ENCODE results near the gene PTPRO.

The PTPRO gene

DNA sequence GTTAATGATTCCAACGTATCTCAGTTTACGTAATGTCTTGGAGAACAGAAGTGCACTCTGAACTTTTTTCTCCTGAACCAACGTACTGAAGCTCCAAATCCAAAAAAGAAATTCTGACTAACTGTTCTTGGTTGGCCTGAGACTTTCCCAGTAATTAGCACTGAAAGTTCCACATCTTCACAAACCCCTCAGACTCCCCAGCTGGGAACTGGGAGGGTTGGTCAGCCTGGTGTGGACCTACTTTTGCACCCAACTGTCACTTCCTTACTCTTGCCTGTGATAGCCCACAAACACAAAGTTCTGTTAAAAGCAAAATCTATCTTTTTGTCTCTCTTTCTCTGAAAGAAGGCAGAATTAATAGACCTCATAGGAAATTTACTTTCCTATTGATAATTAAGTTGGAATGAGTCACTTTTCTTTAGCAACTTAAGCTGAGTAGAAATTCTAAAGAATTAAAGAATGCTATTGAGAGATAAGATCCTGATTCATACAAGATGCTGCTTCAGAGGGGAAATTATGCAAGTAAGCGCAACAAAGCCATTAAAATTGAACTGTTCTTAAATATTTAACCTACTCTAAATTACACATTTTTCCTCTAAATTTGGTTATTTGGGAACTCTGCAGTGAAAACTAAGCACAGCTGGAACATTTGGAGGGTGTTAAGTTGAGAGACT lies 311.8 kb downstream of the PTPRO start:
- DNase-seq (ENCODE audit: low read depth in 2 of 2, low spot score in 1 of 2) = no peak

DNA sequence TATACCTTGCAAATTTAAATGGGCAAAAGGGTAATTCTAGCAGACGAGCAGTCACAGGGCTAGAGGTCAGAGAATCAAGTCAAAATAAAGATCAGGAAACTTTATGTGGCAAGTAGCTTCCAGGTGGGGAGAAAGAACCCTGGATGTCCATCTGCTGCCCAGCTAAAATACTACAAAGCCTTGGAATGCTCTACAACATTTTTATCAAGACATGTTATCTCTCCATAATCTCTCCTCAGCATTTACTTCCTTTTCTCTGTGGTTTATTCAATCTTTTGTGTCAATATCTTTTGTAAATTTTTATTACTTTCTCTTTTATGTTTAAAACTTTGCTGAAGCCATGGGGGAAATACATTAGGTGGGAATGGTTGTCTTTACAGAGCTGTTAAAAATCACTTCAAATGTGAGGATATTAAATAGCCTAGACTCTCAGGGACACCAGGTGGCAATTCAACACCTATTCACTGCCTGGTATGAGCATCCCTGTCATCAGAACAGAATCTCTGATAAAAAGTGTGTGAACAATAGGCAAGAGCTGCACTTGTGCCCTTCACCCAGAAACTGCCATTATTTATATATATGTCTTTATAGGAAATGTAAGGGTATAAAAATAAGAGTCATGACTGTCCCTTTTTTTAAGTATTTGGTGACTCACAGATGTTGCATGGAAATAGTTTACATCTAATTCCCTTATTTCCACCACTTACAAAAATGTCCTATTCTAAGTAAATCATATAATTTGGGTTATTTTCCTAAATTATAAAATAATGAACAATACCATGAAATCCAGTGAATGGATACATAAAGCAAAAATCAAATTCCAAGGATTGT lies 314.0 kb downstream of the PTPRO start:
- no peak for DNase-seq (ENCODE audit: low read depth in 2 of 2, low spot score in 1 of 2)

DNA sequence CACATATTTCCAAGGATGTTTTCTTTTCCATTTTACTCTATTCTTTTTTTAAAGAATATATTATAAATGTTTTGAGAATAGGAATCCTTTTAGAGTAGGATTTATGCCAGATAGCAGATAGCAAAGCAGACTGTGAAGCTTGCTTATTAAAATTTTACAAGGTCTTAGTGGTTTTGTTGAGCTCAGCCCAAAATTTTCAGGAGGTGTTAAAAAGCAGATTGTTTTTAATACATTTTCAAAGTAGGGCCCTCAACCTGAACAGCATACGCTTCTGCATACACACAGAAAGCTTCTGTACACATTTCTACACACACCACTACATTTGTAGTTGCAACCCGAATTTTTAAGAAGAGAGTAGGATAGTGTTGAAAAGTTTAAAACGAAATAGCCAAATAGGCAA lies 315.9 kb downstream of the PTPRO start:
- no peak for DNase-seq (ENCODE audit: low read depth in 2 of 2, low spot score in 1 of 2)

DNA sequence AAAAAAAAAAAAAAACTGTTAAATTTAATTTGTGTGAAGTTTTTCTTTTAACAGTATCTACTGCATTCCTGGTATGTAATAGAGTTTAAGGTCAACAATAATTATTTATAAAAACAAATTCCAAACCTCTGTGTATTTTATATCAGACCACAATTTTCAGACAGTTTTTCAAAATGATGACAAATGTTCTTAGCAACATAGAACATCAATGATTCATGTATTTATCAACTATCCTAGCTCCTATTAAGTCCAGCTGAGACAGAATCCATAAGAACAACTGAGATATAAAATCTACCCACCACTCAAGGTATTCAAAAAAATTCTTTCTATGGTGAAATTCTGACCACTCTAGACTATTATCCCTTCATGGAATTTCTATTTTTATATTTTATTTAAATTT lies 322.4 kb downstream of the PTPRO start:
- DNase-seq (ENCODE audit: low read depth in 2 of 2, low spot score in 1 of 2) = no peak

GRCh38 chr12:15646581-15646980 lies 324.3 kb downstream of the PTPRO start:
- DNase-seq (ENCODE audit: low read depth in 2 of 2, low spot score in 1 of 2) = no peak
